ENCODE data around the gene ADAMTS17.

Gene ADAMTS17

DNA sequence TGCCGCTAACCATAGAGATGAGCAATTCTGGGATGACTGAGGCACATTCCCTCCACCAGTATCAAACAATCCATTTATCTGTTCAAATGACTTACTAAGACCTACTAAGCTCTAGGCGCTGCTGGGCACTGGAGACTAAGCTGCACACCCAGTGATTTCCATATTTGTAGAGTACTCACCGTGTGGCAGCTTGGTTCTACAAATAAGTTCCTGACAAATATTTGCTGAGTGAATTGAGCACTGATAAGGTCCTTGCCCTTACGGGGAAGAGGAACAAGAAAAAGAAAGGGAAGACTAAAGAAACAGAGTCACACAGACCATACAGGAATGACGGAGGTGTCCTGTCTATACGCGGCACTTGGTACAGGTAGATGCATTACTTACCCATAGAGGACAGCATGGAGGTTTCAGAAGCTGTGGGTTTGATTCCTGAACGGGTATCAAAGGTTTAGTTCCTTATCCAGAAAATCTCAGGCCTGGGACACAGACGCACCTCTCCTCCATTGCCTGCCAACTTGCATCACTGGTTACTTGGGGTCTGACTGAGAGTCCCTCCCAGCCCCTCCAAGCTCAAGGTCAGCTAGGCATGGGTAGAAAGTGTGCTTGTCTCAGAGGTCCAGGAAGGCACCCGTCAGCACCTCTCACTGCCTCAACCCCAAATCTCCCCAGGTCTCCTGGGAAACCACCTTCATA lies 310.0 kb downstream of the ADAMTS17 start:
- Histone ChIP-seq H3K9me3 (ENCODE audit: insufficient read depth, low read length, severe bottlenecking) (peaks cover 27% of the 10 kb centered on the region), H2AFZ (ENCODE audit: low read depth, low read length) (no peak overlapping the region), H3K36me3 (ENCODE audit: insufficient read depth, low read length) (peaks cover 100% of the 10 kb centered on the region), H3K9ac (ENCODE audit: low read depth, low read length) (no peak overlapping the region), H3K27me3 (ENCODE audit: insufficient read depth, low read length, poor library complexity) (no peaks in the 10 kb centered on the region), H4K20me1 (ENCODE audit: insufficient read depth, low read length) (no peaks in the 10 kb centered on the region), H3K27ac (ENCODE audit: low read length) (no peak overlapping the region), H3K79me2 (ENCODE audit: insufficient read depth, low read length) (no peaks in the 10 kb centered on the region), H3K4me3 (ENCODE audit: low read depth in 1 of 2, low read length in 2 of 2) (no peak overlapping the region), H3K4me2 (ENCODE audit: insufficient read depth, low read length) (no peak overlapping the region), H3K4me1 (ENCODE audit: insufficient read depth, low read length) (no peaks in the 10 kb centered on the region)
- DNase-seq (no peak), ATAC-seq (ENCODE audit: insufficient read depth, low read depth) (no peak)
- TF ChIP-seq, protein P1, sequence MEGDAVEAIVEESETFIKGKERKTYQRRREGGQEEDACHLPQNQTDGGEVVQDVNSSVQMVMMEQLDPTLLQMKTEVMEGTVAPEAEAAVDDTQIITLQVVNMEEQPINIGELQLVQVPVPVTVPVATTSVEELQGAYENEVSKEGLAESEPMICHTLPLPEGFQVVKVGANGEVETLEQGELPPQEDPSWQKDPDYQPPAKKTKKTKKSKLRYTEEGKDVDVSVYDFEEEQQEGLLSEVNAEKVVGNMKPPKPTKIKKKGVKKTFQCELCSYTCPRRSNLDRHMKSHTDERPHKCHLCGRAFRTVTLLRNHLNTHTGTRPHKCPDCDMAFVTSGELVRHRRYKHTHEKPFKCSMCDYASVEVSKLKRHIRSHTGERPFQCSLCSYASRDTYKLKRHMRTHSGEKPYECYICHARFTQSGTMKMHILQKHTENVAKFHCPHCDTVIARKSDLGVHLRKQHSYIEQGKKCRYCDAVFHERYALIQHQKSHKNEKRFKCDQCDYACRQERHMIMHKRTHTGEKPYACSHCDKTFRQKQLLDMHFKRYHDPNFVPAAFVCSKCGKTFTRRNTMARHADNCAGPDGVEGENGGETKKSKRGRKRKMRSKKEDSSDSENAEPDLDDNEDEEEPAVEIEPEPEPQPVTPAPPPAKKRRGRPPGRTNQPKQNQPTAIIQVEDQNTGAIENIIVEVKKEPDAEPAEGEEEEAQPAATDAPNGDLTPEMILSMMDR (IDR thresholded peaks at IDR 0.05; ENCODE audit: borderline replicate concordance, extremely low read depth, low read length, poor library complexity, severe bottlenecking): no peak
- no peak for TF ChIP-seq EZH2 (IDR thresholded peaks at IDR 0.05; ENCODE audit: borderline replicate concordance, low read depth, low read length, severe bottlenecking)

- Histone ChIP-seq H3K9ac (ENCODE audit: low read depth, low read length) (no peak overlapping the region), H3K9me3 (ENCODE audit: insufficient read depth, low read length, severe bottlenecking) (peaks cover 27% of the 10 kb centered on the region), H3K36me3 (ENCODE audit: insufficient read depth, low read length) (peaks cover 97% of the 10 kb centered on the region), H3K4me1 (ENCODE audit: insufficient read depth, low read length) (no peaks in the 10 kb centered on the region), H3K27me3 (ENCODE audit: insufficient read depth, low read length, poor library complexity) (no peaks in the 10 kb centered on the region), H2AFZ (ENCODE audit: low read depth, low read length) (no peak overlapping the region), H3K27ac (ENCODE audit: low read length) (no peak overlapping the region), H3K79me2 (ENCODE audit: insufficient read depth, low read length) (no peaks in the 10 kb centered on the region), H3K4me3 (ENCODE audit: low read depth in 1 of 2, low read length in 2 of 2) (no peak overlapping the region), H3K4me2 (ENCODE audit: insufficient read depth, low read length) (no peak overlapping the region), H4K20me1 (ENCODE audit: insufficient read depth, low read length) (no peaks in the 10 kb centered on the region)
- ATAC-seq (ENCODE audit: insufficient read depth, low read depth) (no peak), DNase-seq (no peak)
- TF ChIP-seq, protein P1 (IDR thresholded peaks at IDR 0.05; ENCODE audit: borderline replicate concordance, extremely low read depth, low read length, poor library complexity, severe bottlenecking): no peak
- no peak for TF ChIP-seq EZH2 (IDR thresholded peaks at IDR 0.05; ENCODE audit: borderline replicate concordance, low read depth, low read length, severe bottlenecking)
Observed at GRCh38 chr15:100030586-100031229, 311.1 kb downstream of the ADAMTS17 start.

DNA sequence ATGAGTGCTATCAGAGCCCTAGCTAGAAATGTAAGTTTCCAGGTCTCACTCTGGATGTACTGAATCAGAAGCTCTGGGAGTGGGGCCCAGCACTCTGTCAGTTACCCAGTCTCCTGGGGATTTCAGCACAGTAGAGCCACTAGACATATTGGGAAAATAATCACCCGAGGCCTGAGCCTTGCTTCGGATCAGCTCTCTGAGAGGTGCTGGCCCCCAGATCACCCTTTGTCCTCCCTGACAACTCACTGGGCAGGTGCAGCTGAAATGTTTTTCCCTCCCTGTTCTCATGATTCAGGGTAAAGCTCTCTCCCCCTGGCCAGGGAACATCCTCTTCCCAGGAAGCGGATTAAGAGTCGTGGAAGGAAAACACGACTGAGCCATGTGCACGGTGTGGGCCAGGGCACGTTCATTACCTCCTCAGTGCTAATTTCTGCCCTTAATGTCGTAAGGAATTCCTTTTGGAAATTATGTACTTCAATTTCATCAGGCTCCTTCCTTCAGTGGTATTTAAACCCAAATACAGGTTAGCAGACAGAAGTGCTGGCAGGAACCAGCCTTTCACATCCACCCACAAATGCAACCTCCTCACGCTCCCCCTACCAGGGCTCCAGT lies 311.8 kb downstream of the ADAMTS17 start:
- Histone ChIP-seq H3K27me3 (ENCODE audit: insufficient read depth, low read length, poor library complexity) (no peaks in the 10 kb centered on the region), H3K9ac (ENCODE audit: low read depth, low read length) (no peak overlapping the region), H3K4me1 (ENCODE audit: insufficient read depth, low read length) (no peaks in the 10 kb centered on the region), H3K4me3 (ENCODE audit: low read depth in 1 of 2, low read length in 2 of 2) (no peak overlapping the region), H3K4me2 (ENCODE audit: insufficient read depth, low read length) (no peak overlapping the region), H3K36me3 (ENCODE audit: insufficient read depth, low read length) (peaks cover 90% of the 10 kb centered on the region), H2AFZ (ENCODE audit: low read depth, low read length) (no peak overlapping the region), H3K27ac (ENCODE audit: low read length) (no peak overlapping the region), H3K9me3 (ENCODE audit: insufficient read depth, low read length, severe bottlenecking) (peaks cover 27% of the 10 kb centered on the region), H4K20me1 (ENCODE audit: insufficient read depth, low read length) (no peaks in the 10 kb centered on the region), H3K79me2 (ENCODE audit: insufficient read depth, low read length) (no peaks in the 10 kb centered on the region)
- ATAC-seq (ENCODE audit: insufficient read depth, low read depth): no peak
- DNase-seq: no peak
- TF ChIP-seq EZH2 (IDR thresholded peaks at IDR 0.05; ENCODE audit: borderline replicate concordance, low read depth, low read length, severe bottlenecking): no peak
- TF ChIP-seq, protein P1 (IDR thresholded peaks at IDR 0.05; ENCODE audit: borderline replicate concordance, extremely low read depth, low read length, poor library complexity, severe bottlenecking): no peak
